Mucosa of rectum (tissue), 2 donors: ENCODE results near the gene IL1RAPL1.

ENCODE experiments used
- H3K27ac ChIP-seq, 2 donors: one replicate each; pipeline ENCODE4 v1.7.0; 2013; ENCODE audit warnings: inconsistent platforms in 2 of 2, low read depth in 2 of 2, low read length in 2 of 2
- H3K27me3 ChIP-seq, 2 donors: one replicate each; pipeline ENCODE4 v1.7.0; 2013; ENCODE audit warnings: low read length in 2 of 2; ENCODE audit not compliant: control insufficient read depth in 2 of 2, insufficient read depth in 2 of 2
- H3K36me3 ChIP-seq, 2 donors: one replicate each; pipeline ENCODE4 v1.7.0; 2013; ENCODE audit warnings: low read length in 2 of 2; ENCODE audit not compliant: control insufficient read depth in 2 of 2, insufficient read depth in 2 of 2
- H3K4me1 ChIP-seq, 2 donors: one replicate each; pipeline ENCODE4 v1.7.0; 2013; ENCODE audit warnings: low read length in 2 of 2, mild to moderate bottlenecking in 1 of 2; ENCODE audit not compliant: control insufficient read depth in 2 of 2, insufficient read depth in 2 of 2
- H3K4me3 ChIP-seq, 2 donors: one replicate each; pipeline ENCODE4 v1.7.0; 2013; ENCODE audit warnings: low read length in 2 of 2
- H3K9ac ChIP-seq, 2 donors: one replicate each; pipeline ENCODE4 v1.7.0; 2013; ENCODE audit warnings: low read length in 2 of 2, low read depth in 1 of 2, mild to moderate bottlenecking in 1 of 2
- H3K9me3 ChIP-seq, 2 donors: one replicate each; pipeline ENCODE4 v1.7.0; 2013; ENCODE audit warnings: low read length in 2 of 2; ENCODE audit not compliant: control insufficient read depth in 2 of 2
- donor health status: healthy.
- donor health status: Normal muscosa, but diverticular disease.

The IL1RAPL1 gene

DNA sequence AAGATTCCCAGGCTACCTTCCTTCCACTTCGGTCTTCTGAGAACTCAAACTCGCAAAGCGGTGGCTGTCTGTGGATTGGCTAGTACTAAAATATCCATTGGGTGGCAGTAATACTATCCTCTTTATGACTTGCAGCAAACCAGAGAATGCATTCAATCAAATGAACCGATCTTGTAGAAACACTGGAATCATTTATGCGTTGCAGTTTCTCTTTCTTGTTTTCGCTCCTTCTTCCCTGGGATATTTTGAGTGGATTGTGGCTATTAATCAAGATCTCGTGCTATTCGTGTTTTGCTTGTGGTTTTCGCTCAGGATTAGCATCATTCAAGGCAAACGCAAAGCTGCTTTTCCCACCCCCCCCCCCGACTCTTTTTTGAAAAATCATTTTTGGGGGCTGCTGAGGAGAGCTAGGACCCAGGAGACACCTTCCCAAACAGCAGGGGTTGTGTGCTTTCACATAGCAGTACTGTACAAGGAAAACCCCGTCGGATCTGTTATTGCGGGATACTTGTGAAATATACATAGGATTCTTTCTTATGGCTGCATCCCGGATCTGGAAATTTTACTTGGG is at the start of gene IL1RAPL1:
TSS of gene IL1RAPL1 (plus strand) at position 466 of the 571 bp plus-strand sequence.
- peaks cover 0 to 4% of the 10 kb centered on the region in 2 donors for H3K27me3 ChIP-seq
- no peaks in the 10 kb centered on the region for H3K9me3 ChIP-seq
- H3K4me3 ChIP-seq: peak within 1 kb of the TSS; percentile 34 to 61
- H3K9ac ChIP-seq: no peak within 1 kb of the TSS
- H3K4me1 ChIP-seq: no peaks in the 10 kb centered on the region
- no peak within 1 kb of the TSS for H3K27ac ChIP-seq
- no peaks in the 10 kb centered on the region for H3K36me3 ChIP-seq

DNA sequence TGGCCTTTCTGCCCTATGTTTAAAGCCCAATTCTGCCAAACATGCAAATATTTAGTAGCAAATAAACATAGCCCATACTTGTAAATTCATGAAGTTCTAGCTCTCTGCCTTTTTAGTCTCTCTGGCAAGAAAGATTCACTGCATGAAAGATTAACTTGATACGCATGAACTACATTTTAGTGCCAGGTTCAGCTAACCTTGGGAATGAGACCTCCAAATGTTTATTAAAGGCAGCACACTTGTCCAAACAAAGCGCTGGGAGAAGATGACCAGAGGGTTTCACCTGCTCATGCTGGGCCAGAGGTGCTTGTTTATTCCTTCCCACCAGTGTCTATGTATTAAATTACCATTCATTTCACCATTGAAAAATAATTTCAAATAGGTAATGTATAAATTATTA is 44.5 kb upstream of the IL1RAPL1 start:
- Histone ChIP-seq H3K9ac (no peak overlapping the region), H3K36me3 (no peaks in the 10 kb centered on the region), H3K27ac (no peak overlapping the region), H3K9me3 (no peaks in the 10 kb centered on the region), H3K4me3 (no peak overlapping the region), H3K27me3 (no peaks in the 10 kb centered on the region), H3K4me1 (no peaks in the 10 kb centered on the region)

DNA sequence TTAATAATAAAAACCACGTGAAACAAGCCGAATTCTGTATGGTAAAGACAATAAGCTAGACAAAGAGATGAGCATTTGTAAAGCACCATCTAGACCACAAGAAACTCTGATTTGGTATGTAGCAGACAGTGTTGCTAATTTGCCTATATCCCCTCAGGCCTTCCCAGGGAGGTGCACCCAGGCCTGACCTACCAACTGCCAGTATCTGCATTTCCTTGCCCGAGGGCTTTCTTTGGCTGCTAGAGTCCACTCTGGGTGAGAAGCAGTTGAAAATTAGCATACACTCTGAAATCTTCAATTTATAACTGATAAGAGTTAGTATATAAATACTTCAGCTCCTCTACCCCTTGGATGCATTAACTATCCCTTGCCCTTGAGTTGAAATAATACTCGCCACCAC is 37.4 kb upstream of the IL1RAPL1 start:
- no peak overlapping the region for H3K4me3 ChIP-seq
- no peaks in the 10 kb centered on the region for H3K27me3 ChIP-seq
- H3K36me3 ChIP-seq: no peaks in the 10 kb centered on the region
- no peaks in the 10 kb centered on the region for H3K9me3 ChIP-seq
- no peak overlapping the region for H3K27ac ChIP-seq
- H3K9ac ChIP-seq: no peak overlapping the region
- H3K4me1 ChIP-seq: no peaks in the 10 kb centered on the region

DNA sequence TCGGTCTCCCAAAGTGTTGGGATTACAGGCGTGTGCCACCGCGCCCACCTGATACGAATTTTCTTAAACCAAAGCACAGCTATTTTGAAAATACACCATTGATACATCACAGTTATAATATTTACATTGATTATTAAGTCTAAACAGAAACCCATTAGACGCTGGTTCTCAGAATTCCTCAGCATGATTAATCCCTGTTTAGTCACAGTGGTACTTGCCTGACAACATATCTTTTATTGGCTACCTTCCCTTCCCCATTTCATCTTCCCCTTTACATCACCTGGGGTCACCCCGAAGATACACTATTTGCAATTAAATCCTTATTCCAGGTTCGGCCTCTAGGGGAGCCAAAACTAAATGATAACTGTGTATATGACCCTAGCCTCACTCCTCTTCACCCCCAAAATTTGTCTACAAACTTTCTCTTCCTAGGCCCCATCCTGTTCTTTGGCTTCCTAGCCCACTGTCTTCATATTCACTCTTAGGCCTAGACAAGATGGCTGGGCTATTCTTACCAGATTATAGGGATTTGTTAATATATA is 36.8 kb upstream of the IL1RAPL1 start:
- H3K9ac ChIP-seq: no peak overlapping the region
- no peak overlapping the region for H3K4me3 ChIP-seq
- H3K9me3 ChIP-seq: no peaks in the 10 kb centered on the region
- no peaks in the 10 kb centered on the region for H3K36me3 ChIP-seq
- no peaks in the 10 kb centered on the region for H3K27me3 ChIP-seq
- H3K27ac ChIP-seq: no peak overlapping the region
- H3K4me1 ChIP-seq: no peaks in the 10 kb centered on the region

DNA sequence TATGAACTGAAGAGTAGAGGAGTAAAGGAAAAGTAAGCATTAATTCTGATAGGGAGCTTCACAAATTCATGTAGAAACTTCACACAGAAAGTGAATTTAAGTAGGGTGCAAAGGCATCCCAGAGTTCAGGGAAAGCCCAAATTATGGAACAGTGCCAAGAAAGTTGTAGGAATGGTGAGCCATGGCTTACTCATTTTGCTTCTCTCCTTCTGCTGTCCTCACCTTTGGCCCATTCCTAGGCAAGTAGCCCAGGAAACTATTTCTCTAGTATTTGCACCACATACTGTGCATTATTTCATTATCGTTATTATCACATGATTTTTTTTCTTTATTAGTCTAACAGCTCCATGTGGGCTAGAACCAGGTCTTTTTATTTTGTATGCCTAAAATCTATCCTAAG is 34.9 kb upstream of the IL1RAPL1 start:
- Histone ChIP-seq H3K27ac (no peak overlapping the region), H3K9ac (no peak overlapping the region), H3K36me3 (no peaks in the 10 kb centered on the region), H3K27me3 (no peaks in the 10 kb centered on the region), H3K9me3 (no peaks in the 10 kb centered on the region), H3K4me3 (no peak overlapping the region), H3K4me1 (no peaks in the 10 kb centered on the region)

DNA sequence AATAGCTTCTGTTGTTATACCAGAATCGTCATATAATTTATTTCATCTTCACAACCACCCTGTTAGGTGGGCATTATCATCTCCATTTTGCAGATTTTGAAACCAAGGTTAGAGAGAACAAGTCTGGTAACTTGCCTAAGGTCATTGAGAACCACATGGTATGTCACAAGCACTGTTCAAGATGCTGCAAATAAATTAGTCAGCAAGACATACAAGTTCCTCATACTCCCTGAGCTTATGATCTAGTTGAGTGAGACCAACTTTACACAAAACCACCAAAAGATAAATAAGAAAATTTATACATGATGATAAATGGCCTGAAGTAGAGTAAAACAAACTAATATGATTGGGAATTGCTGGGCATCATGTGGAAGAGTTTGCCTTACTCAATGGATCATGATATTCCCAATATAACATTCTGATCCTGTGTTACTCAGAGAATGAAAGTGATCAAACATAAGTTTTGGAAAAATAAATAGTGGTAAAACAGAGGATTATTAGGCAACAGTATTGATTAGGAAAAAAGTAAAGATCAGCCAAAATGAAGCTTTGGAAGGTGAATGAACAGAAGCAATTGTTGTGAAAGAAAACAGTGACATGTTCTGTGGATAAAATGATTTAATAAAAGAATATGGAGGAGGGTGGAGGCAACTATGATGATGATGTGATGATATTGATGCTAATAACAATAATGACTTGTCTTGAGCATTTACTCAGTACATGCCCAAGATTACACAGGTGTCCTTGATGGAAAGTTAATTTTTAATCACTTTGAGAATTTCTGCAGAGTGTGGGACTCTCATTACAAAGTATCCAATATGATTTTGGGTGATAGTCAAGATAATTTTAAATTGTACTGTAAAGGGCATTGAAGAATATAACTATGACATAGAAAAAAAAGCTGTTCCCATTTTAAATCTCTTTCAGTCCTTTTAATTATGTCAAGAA is 34.1 kb upstream of the IL1RAPL1 start:
- H3K9me3 ChIP-seq: no peaks in the 10 kb centered on the region
- no peak overlapping the region for H3K27ac ChIP-seq
- H3K4me1 ChIP-seq: no peaks in the 10 kb centered on the region
- H3K4me3 ChIP-seq: no peak overlapping the region
- no peaks in the 10 kb centered on the region for H3K36me3 ChIP-seq
- no peaks in the 10 kb centered on the region for H3K27me3 ChIP-seq
- H3K9ac ChIP-seq: no peak overlapping the region

DNA sequence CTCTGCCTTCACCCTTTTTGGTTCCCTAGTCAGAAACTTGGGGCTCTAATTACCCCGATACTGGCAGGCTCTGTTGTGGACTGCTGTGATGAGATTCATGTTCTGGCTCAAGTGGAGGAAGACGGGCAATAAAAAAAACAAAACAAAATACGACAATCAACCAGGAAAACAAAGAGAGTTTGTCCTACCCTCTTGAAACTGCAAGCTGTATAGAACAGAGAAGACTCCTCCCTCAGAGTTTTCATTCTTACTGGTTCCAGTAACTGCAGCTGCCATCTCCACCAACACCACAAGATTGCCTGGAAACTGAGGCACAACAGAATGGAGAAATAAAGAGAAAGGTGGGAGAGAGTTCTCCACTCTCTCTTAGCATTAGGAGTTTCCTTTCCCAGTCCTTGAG is 11.1 kb upstream of the IL1RAPL1 start:
- no peaks in the 10 kb centered on the region for H3K9me3 ChIP-seq
- H3K9ac ChIP-seq: no peak overlapping the region
- no peak overlapping the region for H3K27ac ChIP-seq
- no peaks in the 10 kb centered on the region for H3K27me3 ChIP-seq
- no peaks in the 10 kb centered on the region for H3K4me1 ChIP-seq
- H3K36me3 ChIP-seq: no peaks in the 10 kb centered on the region
- no peak overlapping the region for H3K4me3 ChIP-seq

DNA sequence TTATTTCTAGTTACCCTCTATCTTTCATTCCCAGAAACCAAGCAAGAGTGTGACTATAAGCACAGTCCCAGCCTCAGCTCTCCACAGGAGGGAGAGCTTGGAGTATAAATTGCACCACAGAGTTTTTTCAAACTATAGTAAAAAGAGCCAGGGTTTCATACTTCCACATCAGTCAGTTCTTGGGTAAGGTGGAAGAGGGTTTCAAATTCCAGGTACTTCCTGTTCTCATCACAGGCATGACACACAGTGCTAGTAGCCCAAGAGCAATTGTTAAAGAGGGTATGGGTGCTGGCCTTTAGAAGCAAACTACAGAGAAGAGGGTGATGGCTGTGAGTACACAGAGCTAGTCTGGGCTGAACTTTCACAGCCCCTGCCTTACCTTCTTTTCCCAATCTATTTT is 5.7 kb upstream of the IL1RAPL1 start:
- Histone ChIP-seq H3K27ac (no peak overlapping the region), H3K27me3 (no peaks in the 10 kb centered on the region), H3K4me1 (no peaks in the 10 kb centered on the region), H3K4me3 (no peak overlapping the region), H3K9ac (no peak overlapping the region), H3K36me3 (no peaks in the 10 kb centered on the region), H3K9me3 (no peaks in the 10 kb centered on the region)

DNA sequence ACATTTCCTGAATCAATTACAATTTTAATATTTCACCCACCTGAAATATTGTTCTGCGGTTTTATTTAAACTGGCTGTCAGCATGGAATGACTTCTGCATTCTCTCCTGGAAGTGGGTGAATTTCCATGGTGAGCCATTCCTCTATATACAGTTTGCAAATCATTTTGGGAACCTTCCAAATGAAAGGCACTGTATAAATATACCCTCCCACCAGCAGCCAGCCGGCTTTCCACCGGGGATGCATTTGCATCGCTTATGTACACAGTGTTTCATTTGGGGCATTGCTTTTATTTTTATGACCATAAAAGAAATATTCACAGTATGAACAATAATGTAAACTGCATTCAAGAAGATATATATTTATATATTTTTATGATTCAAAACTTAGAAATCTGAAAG is 4.7 kb upstream of the IL1RAPL1 start:
- Histone ChIP-seq H3K27ac (no peak overlapping the region), H3K4me1 (no peaks in the 10 kb centered on the region), H3K9ac (no peak overlapping the region), H3K9me3 (no peaks in the 10 kb centered on the region), H3K4me3 (no peak overlapping the region), H3K36me3 (no peaks in the 10 kb centered on the region), H3K27me3 (peaks cover 0 to 4% of the 10 kb centered on the region in 2 donors)

DNA sequence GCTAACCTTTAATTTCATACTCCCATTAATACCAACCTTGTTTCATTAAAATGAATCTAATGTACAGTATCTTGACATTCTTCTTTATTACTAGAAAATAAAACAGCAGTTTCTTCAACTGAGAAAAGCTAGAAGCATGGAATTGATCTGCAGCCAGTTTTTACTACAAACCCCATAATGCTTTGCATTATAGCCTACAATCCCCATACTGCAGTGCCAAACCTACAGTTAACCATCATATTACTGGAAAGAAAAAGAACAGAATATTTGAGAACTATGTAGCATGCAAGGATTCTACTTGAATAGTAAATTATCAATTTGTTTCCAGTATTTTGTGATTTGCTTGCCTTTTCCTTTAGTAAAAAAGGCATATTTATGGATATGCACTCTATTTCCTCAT is 3.2 kb upstream of the IL1RAPL1 start:
- H3K9ac ChIP-seq: no peak overlapping the region
- no peak overlapping the region for H3K4me3 ChIP-seq
- H3K27me3 ChIP-seq: peaks cover 0 to 4% of the 10 kb centered on the region in 2 donors
- H3K4me1 ChIP-seq: no peaks in the 10 kb centered on the region
- no peak overlapping the region for H3K27ac ChIP-seq
- H3K36me3 ChIP-seq: no peaks in the 10 kb centered on the region
- no peaks in the 10 kb centered on the region for H3K9me3 ChIP-seq
